A549 treated with dexamethasone at 1 μM for 4 hours (cell line): ENCODE measurements around the gene NUDC. TPM values are rescaled to one million over a fixed set of nuclear protein-coding genes. Genes with fewer than 3 reads are reported as not detected.

Experiments
- total RNA-seq: library from RNA; stranded (reverse); fragments of 200-300 nt; extraction: Qiagen RNA extraction; gene quantifications from 5 replicates; pipeline ENCODE4 v1.2.3, GENCODE V29; 2022

NUDC gene
- 130 to 158 TPM (median 144 TPM) in 5 replicates for total RNA-seq

GRCh38 chr1:26921540-26922430, at the start of gene NUDC:
NUDC (plus strand) TSS chr1:26921743; CDS start chr1:26921849, 106 bp downstream.

DNA sequence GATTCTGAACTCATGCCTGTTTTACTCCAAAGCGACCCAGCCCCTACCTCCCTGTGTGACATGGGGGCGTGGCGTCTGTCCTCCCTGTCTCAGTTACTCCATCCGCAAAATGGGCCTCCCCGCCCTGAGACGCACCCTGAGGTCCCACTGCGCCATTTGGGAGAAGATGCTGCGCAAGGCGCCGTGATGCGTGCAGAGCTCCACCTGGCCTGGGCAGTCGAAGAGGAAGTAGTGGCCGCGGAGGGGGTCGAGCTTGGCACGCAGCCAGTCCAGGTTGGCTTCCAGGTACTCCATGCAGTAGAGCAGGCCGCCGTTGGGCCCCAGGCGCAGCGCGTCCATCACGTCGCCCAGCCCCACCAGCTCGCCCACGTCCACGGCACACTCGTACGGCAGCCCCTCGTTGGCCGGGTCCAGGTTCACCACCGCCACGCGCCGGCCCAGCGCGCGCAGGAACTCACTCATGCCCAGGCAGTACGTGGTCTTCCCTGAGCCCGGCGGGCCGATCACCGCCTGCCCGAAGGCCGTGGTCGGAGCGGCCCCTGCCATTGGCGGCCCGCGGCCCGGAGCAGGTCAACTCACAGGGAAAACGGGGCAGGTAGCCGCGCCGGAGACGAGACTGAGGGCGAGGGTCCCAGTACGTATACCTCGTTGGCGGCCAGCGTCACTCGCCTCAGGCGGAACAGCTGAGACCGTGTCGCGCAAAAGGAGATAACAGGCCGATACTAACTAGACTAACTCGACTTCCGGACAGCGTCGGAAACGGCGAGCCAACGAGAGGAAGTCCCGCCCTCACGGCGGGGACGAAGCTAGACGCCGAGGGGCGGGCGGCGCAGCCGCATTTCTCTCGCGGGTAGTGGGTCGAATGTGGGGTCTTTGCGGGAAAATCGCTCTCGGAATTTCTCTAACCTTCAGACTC, 31.7 kb upstream of the NUDC start, which contains the start of gene GPN2:
GPN2 (minus strand) TSS at position 733 of the 916 bp plus-strand sequence; CDS start at position 546, 187 bp downstream.

GRCh38 chr1:26900001-26900814, 21.3 kb upstream of the NUDC start, which contains the start of gene GPATCH3:
GPATCH3 (minus strand) TSS chr1:26900467; CDS start chr1:26900442, 25 bp downstream.

GRCh38 chr1:26913754-26914619, 7.6 kb upstream of the NUDC start, which contains the start of gene NR0B2:
NR0B2 (minus strand) TSS chr1:26913975; CDS start chr1:26913940, 35 bp downstream.

DNA sequence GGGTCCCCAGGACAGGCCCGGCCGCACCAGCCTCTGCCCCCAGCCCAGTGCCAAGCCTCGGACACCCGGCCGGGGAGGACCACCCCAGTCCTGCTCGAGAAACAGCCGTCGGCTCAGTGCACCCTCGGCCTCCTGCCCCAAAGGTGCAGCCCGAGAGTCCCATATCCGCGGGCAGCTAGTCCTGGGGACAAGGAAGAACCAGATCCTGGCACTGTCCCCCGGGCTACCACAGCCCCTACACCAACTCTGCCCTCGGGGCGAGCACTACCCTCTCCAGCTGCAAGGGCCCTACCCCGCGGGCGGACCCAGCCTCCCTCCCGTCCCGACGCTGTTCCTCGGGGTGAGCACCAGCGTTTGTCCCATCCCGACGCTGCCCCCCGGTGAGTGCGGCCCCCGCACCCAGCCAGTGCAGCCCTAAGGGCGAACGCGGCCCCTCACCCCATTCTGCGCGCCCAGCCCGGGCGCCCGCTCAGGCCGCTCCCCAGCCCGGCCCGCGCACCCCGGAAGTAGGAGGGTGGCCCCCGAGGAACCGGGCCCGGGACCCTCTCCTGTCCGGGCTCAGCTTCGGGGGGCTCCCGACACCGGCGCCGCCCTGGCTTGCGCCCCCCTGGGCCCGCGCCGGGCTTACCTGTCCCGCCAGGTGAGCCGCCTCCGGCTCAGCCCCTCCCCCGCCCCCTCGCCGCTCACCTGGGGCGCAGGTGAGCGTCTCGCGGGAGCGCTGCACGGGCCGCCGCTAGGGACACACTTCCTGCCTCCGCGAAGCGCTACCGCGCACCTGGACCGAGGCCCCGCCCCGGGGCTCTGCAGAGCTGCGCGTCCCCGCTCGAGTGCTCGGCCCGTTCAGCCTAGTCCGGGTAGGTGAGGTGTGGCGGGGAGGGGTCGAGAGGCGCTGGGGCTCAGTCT, 38.4 kb downstream of the NUDC start, which contains the start of gene KDF1:
KDF1 (minus strand) TSS at position 747 of the 903 bp plus-strand sequence. CDS start 8,088 bp downstream, outside the sequence.

DNA sequence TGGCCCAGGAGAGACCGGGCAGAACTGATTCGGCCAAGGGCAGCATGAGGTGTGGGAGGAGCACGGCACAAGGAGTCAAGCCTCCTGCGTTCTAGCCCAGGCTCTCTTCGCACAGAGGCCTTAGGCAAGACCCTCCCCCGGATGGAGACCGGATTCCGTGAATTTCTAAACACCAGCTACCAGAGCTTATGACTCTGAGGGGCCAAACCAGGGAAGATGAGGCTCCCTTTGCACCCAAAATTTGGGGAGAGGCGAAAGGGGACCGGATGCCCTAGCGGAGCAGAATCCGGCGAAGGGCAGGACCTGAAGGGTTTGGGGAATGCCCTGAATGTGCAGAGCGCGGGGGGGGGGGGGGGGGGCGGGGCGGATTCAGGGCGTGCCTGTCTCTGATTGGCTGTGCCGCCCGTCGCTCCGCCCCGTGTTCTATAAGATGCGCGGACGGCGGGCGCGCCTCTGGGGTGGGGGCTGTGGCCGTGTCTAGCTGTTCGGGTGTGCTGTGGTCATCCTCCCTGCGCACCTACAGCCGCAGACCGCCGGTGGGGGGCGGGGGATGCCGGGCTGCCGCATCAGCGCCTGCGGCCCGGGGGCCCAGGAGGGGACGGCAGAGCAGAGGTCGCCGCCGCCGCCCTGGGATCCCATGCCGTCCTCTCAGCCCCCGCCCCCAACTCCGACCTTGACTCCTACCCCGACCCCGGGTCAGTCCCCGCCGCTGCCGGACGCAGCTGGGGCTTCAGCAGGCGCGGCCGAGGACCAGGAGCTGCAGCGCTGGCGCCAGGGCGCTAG, 71.9 kb downstream of the NUDC start, which contains the start of gene TRNP1:
TRNP1 (plus strand) TSS at position 456 of the 783 bp plus-strand sequence; CDS start at position 551, 95 bp downstream.

Other genes starting within 250 kb of the NUDC start
- 33.2 to 52.2 TPM (median 44.4 TPM) in 5 replicates for gene ARID1A, start 225.7 kb upstream of the NUDC start, total RNA-seq
- gene PIGV, start 133.8 kb upstream of the NUDC start, total RNA-seq: 5.3 to 7.2 TPM (median 6.4 TPM) in 5 replicates
- gene ZDHHC18, start 95.1 kb upstream of the NUDC start, total RNA-seq: 36.4 to 47.5 TPM (median 46.7 TPM) in 5 replicates
- gene SFN, start 58.6 kb upstream of the NUDC start, total RNA-seq: 468 to 645 TPM (median 543 TPM) in 5 replicates
- gene GPN2, start 31.5 kb upstream of the NUDC start, total RNA-seq: 23.4 to 32.2 TPM (median 28.6 TPM) in 5 replicates
- gene GPATCH3, start 21.3 kb upstream of the NUDC start, total RNA-seq: 9.3 to 12.1 TPM (median 11.6 TPM) in 5 replicates
- 0.09 to 0.11 TPM (median 0.10 TPM) in 3 of 5 replicates, not detected in the others for gene NR0B2, start 7.8 kb upstream of the NUDC start, total RNA-seq
- gene KDF1, start 38.7 kb downstream of the NUDC start, total RNA-seq: 0.15 to 0.31 TPM (median 0.26 TPM) in 5 replicates
- gene TRNP1, start 71.9 kb downstream of the NUDC start, total RNA-seq: 204 to 282 TPM (median 273 TPM) in 5 replicates
- 0.88 to 1.9 TPM (median 1.8 TPM) in 5 replicates for gene TENT5B, start 91.1 kb downstream of the NUDC start, total RNA-seq
- 15.0 to 23.8 TPM (median 21.1 TPM) in 5 replicates for gene SLC9A1, start 233.4 kb downstream of the NUDC start, total RNA-seq